Activated T-helper 1 cell treated with anti-CD3 and anti-CD28 coated beads, Interleukin-2, amount 50 U/mL, for 16 hours (primary cell): ENCODE measurements around the gene BANP.
"Not testable (repeated sequence)": the region's sequence is repeated elsewhere in the genome, so short reads cannot be mapped to it uniquely, and the experiment has no call there.

Experiments
- DNase-seq, 2 donors: peaks; one replicate each; pipeline ENCODE4 v3.0.0-alpha.2; 2020; ENCODE audit warnings: low read depth in 1 of 2, low spot score in 1 of 2

The BANP gene

GRCh38 chr16:88064011-88064888, 113.0 kb downstream of the BANP start:
- no peak for DNase-seq

- no peak for DNase-seq
Measured at GRCh38 chr16:88064889-88065746, 113.9 kb downstream of the BANP start.

- no peak for DNase-seq
Measured at GRCh38 chr16:88065747-88066142, 114.5 kb downstream of the BANP start.

GRCh38 chr16:88066234-88066633, 115.0 kb downstream of the BANP start:
- no peak for DNase-seq

GRCh38 chr16:88066680-88067529, 115.7 kb downstream of the BANP start:
- DNase-seq = no peak

GRCh38 chr16:88067530-88068411, 116.5 kb downstream of the BANP start:
- no peak for DNase-seq

GRCh38 chr16:88068476-88069396, 117.5 kb downstream of the BANP start:
- DNase-seq = no peak

- DNase-seq = no peak
Measured at GRCh38 chr16:88069397-88070168, 118.3 kb downstream of the BANP start.

GRCh38 chr16:88070341-88070740, 119.1 kb downstream of the BANP start:
- DNase-seq = no peak

GRCh38 chr16:88070989-88071625, 119.9 kb downstream of the BANP start:
- no peak for DNase-seq

GRCh38 chr16:88071908-88072307, 120.7 kb downstream of the BANP start:
- DNase-seq = no peak

- DNase-seq = no peak
Measured at GRCh38 chr16:88072571-88073001, 121.4 kb downstream of the BANP start.

GRCh38 chr16:88073201-88073721, 122.0 kb downstream of the BANP start:
- DNase-seq = no peak

- DNase-seq = no peak
Measured at GRCh38 chr16:88074041-88074440, 122.8 kb downstream of the BANP start.

- no peak for DNase-seq
Measured at GRCh38 chr16:88076211-88076931, 125.1 kb downstream of the BANP start.

- not testable (repeated sequence) for DNase-seq
Measured at GRCh38 chr16:88076932-88077320, 125.7 kb downstream of the BANP start.
